HG02840 (cell line): Measurements from ENCODE around the gene GPATCH2L.

ENCODE experiments used
- ATAC-seq: cut with Tn5 transposase; IDR thresholded peaks from one replicate; pipeline ENCODE4 v1.9.1; 2021; ENCODE audit warnings: mild to moderate bottlenecking, moderate library complexity, moderate number of reproducible peaks; ENCODE audit not compliant: unreplicated experiment, low FRiP score

The GPATCH2L gene

GRCh38 chr14:76195003-76195402 lies 43.3 kb downstream of the GPATCH2L start:
- ATAC-seq = no peak

- ATAC-seq = no peak
Observed at GRCh38 chr14:76196980-76197695, 45.4 kb downstream of the GPATCH2L start.

- ATAC-seq = no peak
Observed at GRCh38 chr14:76201162-76201561, 49.4 kb downstream of the GPATCH2L start.

GRCh38 chr14:76203086-76204001 lies 51.6 kb downstream of the GPATCH2L start:
- peak; percentile 45 for ATAC-seq

- no peak for ATAC-seq
Observed at GRCh38 chr14:76204461-76205230, 52.9 kb downstream of the GPATCH2L start.

GRCh38 chr14:76205708-76206107 lies 54.0 kb downstream of the GPATCH2L start:
- no peak for ATAC-seq

- ATAC-seq = no peak
Observed at GRCh38 chr14:76208340-76208739, 56.6 kb downstream of the GPATCH2L start.

GRCh38 chr14:76212242-76212641 lies 60.5 kb downstream of the GPATCH2L start:
- no peak for ATAC-seq

GRCh38 chr14:76217179-76217578 lies 65.5 kb downstream of the GPATCH2L start:
- ATAC-seq = no peak

GRCh38 chr14:76218662-76219061 lies 66.9 kb downstream of the GPATCH2L start:
- ATAC-seq = no peak

GRCh38 chr14:76219873-76220272 lies 68.2 kb downstream of the GPATCH2L start:
- ATAC-seq = no peak

GRCh38 chr14:76227450-76228050 lies 75.8 kb downstream of the GPATCH2L start:
- no peak for ATAC-seq

GRCh38 chr14:76228138-76228537 lies 76.4 kb downstream of the GPATCH2L start:
- no peak for ATAC-seq

- no peak for ATAC-seq
Observed at GRCh38 chr14:76232800-76233199, 81.1 kb downstream of the GPATCH2L start.

GRCh38 chr14:76235628-76236027 lies 83.9 kb downstream of the GPATCH2L start:
- no peak for ATAC-seq

GRCh38 chr14:76236172-76237130 lies 84.7 kb downstream of the GPATCH2L start:
- ATAC-seq = no peak

- ATAC-seq = no peak
Observed at GRCh38 chr14:76237349-76237990, 85.7 kb downstream of the GPATCH2L start.

GRCh38 chr14:76245097-76245496 lies 93.4 kb downstream of the GPATCH2L start:
- ATAC-seq = no peak

GRCh38 chr14:76250302-76250701 lies 98.6 kb downstream of the GPATCH2L start:
- ATAC-seq = no peak
